ENCODE results near the gene TPK1. TPM values are rescaled to one million over a fixed set of nuclear protein-coding genes. Genes with fewer than 3 reads are reported as not detected.

TPK1 gene
- 8.3 and 11.1 TPM in 2 replicates for total RNA-seq

GRCh38 chr7:144835652-144836544 is at the start of gene TPK1:
TSS of gene TPK1 (minus strand) at chr7:144836053. CDS start at chr7:144835602, 451 bp downstream.

GRCh38 chr7:144403649-144404061 is 432.2 kb downstream of the TPK1 start, which contains the start of gene NOBOX:
TSS of gene NOBOX (minus strand) at chr7:144403693.

Data from endothelial cell of coronary artery (primary cell).